ENCODE data around the gene FANK1.
"Not testable (repeated sequence)": the region's sequence is repeated elsewhere in the genome, so short reads cannot be mapped to it uniquely, and the experiment has no call there.

DNA sequence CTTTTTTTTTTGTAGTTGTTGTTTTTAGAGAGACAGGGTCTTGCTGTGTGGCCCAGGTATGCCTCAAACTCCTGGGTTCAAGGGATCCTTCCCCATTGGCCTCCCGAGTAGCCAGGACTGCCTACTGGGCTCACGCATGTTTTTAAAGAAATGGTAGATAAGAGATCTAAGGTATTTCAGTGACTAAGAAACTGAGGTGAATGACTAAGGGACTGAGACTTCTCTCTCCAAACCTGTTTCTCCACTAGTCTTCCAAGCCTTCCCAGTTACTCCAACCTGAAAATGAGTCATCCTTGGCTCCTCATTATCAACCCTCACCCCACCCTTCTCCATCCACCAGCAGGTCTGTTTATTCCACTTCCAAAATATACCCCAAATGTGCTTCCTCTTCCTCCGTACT, 4.6 kb downstream of the FANK1 start:
- TF ChIP-seq, protein P1, sequence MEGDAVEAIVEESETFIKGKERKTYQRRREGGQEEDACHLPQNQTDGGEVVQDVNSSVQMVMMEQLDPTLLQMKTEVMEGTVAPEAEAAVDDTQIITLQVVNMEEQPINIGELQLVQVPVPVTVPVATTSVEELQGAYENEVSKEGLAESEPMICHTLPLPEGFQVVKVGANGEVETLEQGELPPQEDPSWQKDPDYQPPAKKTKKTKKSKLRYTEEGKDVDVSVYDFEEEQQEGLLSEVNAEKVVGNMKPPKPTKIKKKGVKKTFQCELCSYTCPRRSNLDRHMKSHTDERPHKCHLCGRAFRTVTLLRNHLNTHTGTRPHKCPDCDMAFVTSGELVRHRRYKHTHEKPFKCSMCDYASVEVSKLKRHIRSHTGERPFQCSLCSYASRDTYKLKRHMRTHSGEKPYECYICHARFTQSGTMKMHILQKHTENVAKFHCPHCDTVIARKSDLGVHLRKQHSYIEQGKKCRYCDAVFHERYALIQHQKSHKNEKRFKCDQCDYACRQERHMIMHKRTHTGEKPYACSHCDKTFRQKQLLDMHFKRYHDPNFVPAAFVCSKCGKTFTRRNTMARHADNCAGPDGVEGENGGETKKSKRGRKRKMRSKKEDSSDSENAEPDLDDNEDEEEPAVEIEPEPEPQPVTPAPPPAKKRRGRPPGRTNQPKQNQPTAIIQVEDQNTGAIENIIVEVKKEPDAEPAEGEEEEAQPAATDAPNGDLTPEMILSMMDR (IDR thresholded peaks at IDR 0.05): not testable (repeated sequence)
- not testable (repeated sequence) for TF ChIP-seq POLR2A (IDR thresholded peaks at IDR 0.05)

Measured in uterus (tissue), 2 donors.